Stimulated activated CD8-positive, alpha-beta memory T cell treated with anti-CD3 and anti-CD28 coated beads, Interleukin-7, amount 100 ng/mL, for 4 hours (primary cell): ENCODE data around the gene PLD6.
"Not testable (repeated sequence)": the region's sequence is repeated elsewhere in the genome, so short reads cannot be mapped to it uniquely, and the experiment has no call there.

Source experiments
- DNase-seq, 2 donors: peaks; one replicate each; pipeline ENCODE4 v3.0.0-alpha.2; 2020; ENCODE audit warnings: low read depth in 2 of 2

Gene PLD6

GRCh38 chr17:17206124-17206912 lies at the start of gene PLD6:
Gene PLD6, minus strand, starts transcription at chr17:17206333. Its CDS starts 47 bp downstream, at chr17:17206286.
- DNase-seq, result peak; percentile 84 to 91

GRCh38 chr17:17255689-17256088 lies 49.6 kb upstream of the PLD6 start:
- DNase-seq, result not testable (repeated sequence)

GRCh38 chr17:17254036-17254435 lies 47.9 kb upstream of the PLD6 start:
- no peak for DNase-seq

- no peak for DNase-seq
Measured at GRCh38 chr17:17253406-17253805, 47.3 kb upstream of the PLD6 start.

- no peak for DNase-seq
Measured at GRCh38 chr17:17252149-17252661, 46.1 kb upstream of the PLD6 start.

- DNase-seq, result no peak
Measured at GRCh38 chr17:17246879-17247278, 40.7 kb upstream of the PLD6 start.

GRCh38 chr17:17243163-17243562 lies 37.0 kb upstream of the PLD6 start:
- DNase-seq, result no peak

- DNase-seq, result no peak
Measured at GRCh38 chr17:17242246-17242645, 36.1 kb upstream of the PLD6 start.

- DNase-seq, result no peak
Measured at GRCh38 chr17:17241656-17242055, 35.5 kb upstream of the PLD6 start.

- DNase-seq, result no peak
Measured at GRCh38 chr17:17239832-17240231, 33.7 kb upstream of the PLD6 start.

- DNase-seq, result peak; percentile 88 to 90
Measured at GRCh38 chr17:17237026-17237799, 31.1 kb upstream of the PLD6 start, which contains the start of gene FLCN. Gene FLCN, minus strand, starts transcription at chr17:17237168. Its CDS starts 9,031 bp downstream, at chr17:17228137.

GRCh38 chr17:17236295-17237025 lies 30.3 kb upstream of the PLD6 start:
- DNase-seq, result no peak

- no peak for DNase-seq
Measured at GRCh38 chr17:17235212-17236174, 29.4 kb upstream of the PLD6 start.

GRCh38 chr17:17232303-17232621 lies 26.1 kb upstream of the PLD6 start:
- no peak for DNase-seq

GRCh38 chr17:17231621-17232302 lies 25.6 kb upstream of the PLD6 start:
- no peak for DNase-seq

- no peak for DNase-seq
Measured at GRCh38 chr17:17229416-17230384, 23.6 kb upstream of the PLD6 start.

- DNase-seq, result no peak
Measured at GRCh38 chr17:17228521-17229279, 22.6 kb upstream of the PLD6 start.
